ENCODE results near the gene NUP214. TPM values are rescaled to one million over a fixed set of nuclear protein-coding genes. Genes with fewer than 3 reads are reported as not detected.

NUP214 gene
- total RNA-seq, 4 donors from 2014 or later, result 64.7 to 90.8 (median 74.0) TPM

GRCh38 chr9:131122158-131122557 lies 3.2 kb upstream of the NUP214 start:
- TF ChIP-seq CTCF (IDR thresholded peaks at IDR 0.05; ENCODE audit: low read depth), result no peak

GRCh38 chr9:131125038-131125287 lies 423 bp upstream of the NUP214 start:
- TF ChIP-seq CTCF (IDR thresholded peaks at IDR 0.05; ENCODE audit: low read depth), result no peak

- TF ChIP-seq CTCF (IDR thresholded peaks at IDR 0.05; ENCODE audit: low read depth), result no peak
Observed at GRCh38 chr9:131126059-131126426, 657 bp downstream of the NUP214 start.

DNA sequence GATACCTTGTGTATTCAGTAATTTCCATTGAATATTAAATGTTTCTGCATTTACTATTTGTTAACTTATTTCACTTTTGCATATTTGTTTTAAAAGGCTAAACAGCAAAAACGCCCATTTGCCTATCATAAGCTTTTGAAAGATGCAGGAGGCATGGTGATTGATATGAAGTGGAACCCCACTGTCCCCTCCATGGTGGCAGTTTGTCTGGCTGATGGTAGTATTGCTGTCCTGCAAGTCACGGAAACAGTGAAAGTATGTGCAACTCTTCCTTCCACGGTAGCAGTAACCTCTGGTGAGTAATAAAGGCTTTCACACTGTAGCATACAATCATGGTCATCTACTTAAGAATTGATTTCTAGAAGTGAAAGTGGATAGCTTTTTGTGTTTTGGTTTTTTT lies 3.8 kb downstream of the NUP214 start:
- TF ChIP-seq CTCF (IDR thresholded peaks at IDR 0.05; ENCODE audit: low read depth), result no peak

DNA sequence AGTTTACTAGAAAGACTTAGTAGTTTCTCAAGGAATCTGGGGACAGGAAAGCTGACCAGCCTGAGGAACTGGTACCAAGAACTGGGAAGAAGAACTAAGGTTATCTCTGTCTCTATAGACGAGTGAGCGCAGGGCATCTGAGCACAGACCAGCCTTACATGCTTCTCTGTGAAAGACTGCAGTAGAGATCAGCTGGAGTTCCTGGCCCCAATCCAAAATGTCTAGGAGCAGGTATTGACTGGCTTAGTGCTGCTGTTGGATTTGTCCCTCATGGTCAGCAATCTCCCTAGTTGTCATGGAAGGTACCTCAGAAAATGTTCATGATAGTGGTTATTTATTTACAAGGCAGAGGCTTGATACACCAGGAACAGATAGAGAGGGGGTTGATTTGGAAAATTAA lies 13.3 kb downstream of the NUP214 start:
- TF ChIP-seq CTCF (IDR thresholded peaks at IDR 0.05; ENCODE audit: low read depth), result no peak

DNA sequence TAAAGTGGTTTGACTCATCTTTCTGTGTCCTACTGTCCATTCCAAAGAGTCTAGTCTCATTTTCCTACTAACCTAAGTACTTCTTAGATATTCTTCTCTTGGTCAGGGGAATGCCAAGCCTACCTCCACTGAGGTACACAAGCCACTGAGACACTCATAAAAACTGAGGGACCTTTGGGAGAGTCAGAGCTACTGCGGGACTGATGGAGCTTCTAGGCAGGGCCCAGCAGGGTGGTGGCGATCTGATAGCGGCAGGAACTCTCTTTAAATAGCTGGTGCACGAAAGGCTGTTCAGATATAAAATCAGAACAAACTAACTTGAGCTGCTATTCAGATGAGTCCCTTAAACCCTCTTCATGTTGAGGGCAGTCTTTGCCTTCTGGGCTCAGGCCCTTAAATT lies 14.7 kb downstream of the NUP214 start:
- TF ChIP-seq CTCF (IDR thresholded peaks at IDR 0.05; ENCODE audit: low read depth), result no peak

- TF ChIP-seq CTCF (IDR thresholded peaks at IDR 0.05; ENCODE audit: low read depth), result no peak
Observed at GRCh38 chr9:131140550-131140949, 15.2 kb downstream of the NUP214 start.

DNA sequence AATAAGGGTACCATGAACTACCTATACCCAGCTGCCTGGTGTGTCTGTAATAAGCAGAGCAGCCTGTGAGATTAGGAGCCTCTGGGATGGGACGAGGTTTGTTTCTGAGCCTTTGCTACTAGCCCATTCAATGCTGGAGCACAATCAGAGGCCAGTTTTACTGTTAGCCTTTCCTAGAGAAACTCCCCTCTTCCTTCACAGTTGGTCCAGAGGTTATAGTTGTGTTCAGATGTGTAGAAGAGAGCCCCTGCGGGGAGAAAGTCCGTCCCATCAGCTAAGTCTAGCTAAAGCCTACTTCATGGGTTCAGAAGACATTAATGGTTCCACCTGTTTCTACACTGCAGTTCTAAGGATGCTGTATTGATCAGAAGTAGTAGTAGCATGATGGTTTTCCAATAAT lies 16.8 kb downstream of the NUP214 start:
- no peak for TF ChIP-seq CTCF (IDR thresholded peaks at IDR 0.05; ENCODE audit: low read depth)

All from subcutaneous adipose tissue (tissue), 4 donors.